Measurements from ENCODE around the gene RAB5IF.

DNA sequence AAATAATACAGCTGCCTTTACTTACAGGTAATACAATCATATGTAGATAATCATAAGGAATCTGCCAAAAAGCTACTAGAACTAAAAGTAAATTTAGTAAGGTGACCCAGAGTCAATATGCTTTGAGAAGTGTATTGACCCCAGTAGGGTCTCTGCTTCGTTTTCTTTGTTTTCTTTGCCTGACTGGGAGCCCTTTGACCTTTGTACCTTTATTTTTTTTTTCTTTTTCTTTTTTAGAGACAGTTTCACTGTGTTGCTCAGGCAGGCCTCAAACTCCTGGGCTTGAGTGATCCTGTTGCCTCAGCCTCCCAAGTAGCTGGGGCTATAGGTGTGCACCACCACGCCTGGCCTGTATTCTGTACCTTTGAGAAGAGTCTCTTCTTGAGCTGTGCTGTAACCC is 17.9 kb downstream of the RAB5IF start:
- TF ChIP-seq BACH1 (tag; IDR thresholded peaks at IDR 0.05), result no peak
- TF ChIP-seq RBM15 (IDR thresholded peaks at IDR 0.05; ENCODE audit: insufficient read depth, low read length), result no peak
- TF ChIP-seq ZNF444 (CRISPR knock-in tag; IDR thresholded peaks at IDR 0.05), result no peak
- no peak for TF ChIP-seq HDAC2 (IDR thresholded peaks at IDR 0.05)
- no peak for TF ChIP-seq ZNF197 (CRISPR knock-in tag; IDR thresholded peaks at IDR 0.05; ENCODE audit: low read depth)
- TF ChIP-seq ZNF274 (IDR thresholded peaks at IDR 0.05; ENCODE audit: borderline replicate concordance, low read depth, low read length), result no peak
- no peak for TF ChIP-seq FOS (IDR thresholded peaks at IDR 0.05; ENCODE audit: extremely low read depth, insufficient read length)
- TF ChIP-seq, protein P1, sequence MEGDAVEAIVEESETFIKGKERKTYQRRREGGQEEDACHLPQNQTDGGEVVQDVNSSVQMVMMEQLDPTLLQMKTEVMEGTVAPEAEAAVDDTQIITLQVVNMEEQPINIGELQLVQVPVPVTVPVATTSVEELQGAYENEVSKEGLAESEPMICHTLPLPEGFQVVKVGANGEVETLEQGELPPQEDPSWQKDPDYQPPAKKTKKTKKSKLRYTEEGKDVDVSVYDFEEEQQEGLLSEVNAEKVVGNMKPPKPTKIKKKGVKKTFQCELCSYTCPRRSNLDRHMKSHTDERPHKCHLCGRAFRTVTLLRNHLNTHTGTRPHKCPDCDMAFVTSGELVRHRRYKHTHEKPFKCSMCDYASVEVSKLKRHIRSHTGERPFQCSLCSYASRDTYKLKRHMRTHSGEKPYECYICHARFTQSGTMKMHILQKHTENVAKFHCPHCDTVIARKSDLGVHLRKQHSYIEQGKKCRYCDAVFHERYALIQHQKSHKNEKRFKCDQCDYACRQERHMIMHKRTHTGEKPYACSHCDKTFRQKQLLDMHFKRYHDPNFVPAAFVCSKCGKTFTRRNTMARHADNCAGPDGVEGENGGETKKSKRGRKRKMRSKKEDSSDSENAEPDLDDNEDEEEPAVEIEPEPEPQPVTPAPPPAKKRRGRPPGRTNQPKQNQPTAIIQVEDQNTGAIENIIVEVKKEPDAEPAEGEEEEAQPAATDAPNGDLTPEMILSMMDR (IDR thresholded peaks at IDR 0.05 in 2 of 3, conservative IDR thresholded peaks at IDR 0.05 in 1 of 3; ENCODE audit: insufficient read depth in 2 of 3, low read depth in 1 of 3, low read length in 3 of 3), result no peak
- no peak for TF ChIP-seq MYC (IDR thresholded peaks at IDR 0.05; ENCODE audit: low read depth, low read length)
- no peak for TF ChIP-seq MYC (CRISPR knock-in tag; IDR thresholded peaks at IDR 0.05; ENCODE audit: borderline replicate concordance, low read depth)

All from K562 (cell line).